ENCODE results near the gene TIMD4.
"Not testable (repeated sequence)": the region's sequence is repeated elsewhere in the genome, so short reads cannot be mapped to it uniquely, and the experiment has no call there.

The TIMD4 gene

DNA sequence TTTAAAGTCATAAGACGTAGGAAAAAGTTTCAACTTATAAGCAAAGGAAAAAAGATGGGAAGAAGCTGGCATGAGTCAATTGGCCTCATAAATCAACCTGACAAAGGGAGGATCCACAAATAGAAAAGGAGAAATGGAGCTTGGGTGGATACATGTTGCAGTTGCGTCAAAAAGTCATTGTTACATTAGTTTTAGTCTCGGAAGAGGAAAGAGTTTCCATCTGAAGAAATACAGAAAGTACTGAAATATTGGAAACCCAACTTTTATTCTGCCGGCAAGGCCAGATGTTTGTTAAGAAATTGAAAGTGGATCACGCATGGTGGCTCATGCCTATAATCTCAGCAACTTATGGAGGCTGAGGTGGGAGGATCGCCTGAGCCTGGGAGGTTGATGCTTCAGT, 11.3 kb upstream of the TIMD4 start:
- DNase-seq (ENCODE audit: low spot score): no peak
- TF ChIP-seq, protein P1, sequence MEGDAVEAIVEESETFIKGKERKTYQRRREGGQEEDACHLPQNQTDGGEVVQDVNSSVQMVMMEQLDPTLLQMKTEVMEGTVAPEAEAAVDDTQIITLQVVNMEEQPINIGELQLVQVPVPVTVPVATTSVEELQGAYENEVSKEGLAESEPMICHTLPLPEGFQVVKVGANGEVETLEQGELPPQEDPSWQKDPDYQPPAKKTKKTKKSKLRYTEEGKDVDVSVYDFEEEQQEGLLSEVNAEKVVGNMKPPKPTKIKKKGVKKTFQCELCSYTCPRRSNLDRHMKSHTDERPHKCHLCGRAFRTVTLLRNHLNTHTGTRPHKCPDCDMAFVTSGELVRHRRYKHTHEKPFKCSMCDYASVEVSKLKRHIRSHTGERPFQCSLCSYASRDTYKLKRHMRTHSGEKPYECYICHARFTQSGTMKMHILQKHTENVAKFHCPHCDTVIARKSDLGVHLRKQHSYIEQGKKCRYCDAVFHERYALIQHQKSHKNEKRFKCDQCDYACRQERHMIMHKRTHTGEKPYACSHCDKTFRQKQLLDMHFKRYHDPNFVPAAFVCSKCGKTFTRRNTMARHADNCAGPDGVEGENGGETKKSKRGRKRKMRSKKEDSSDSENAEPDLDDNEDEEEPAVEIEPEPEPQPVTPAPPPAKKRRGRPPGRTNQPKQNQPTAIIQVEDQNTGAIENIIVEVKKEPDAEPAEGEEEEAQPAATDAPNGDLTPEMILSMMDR (IDR thresholded peaks at IDR 0.05; ENCODE audit: borderline replicate concordance, control extremely low read depth, extremely low read depth, insufficient read depth, missing control alignments): no peak
- in situ Hi-C loops (cut with MboI; ENCODE audit: low sequenced_read_pairs, unreplicated experiment): no loop called here

GRCh38 chr5:156971848-156972525, 9.0 kb upstream of the TIMD4 start:
- DNase-seq (ENCODE audit: low spot score): no peak
- in situ Hi-C loops (cut with MboI; ENCODE audit: low sequenced_read_pairs, unreplicated experiment): no loop called here

GRCh38 chr5:156971415-156971814, 8.4 kb upstream of the TIMD4 start:
- no peak for DNase-seq (ENCODE audit: low spot score)
- in situ Hi-C loops (cut with MboI; ENCODE audit: low sequenced_read_pairs, unreplicated experiment): no loop called here

More at GRCh38 chr5:156971848-156972525, 9.0 kb upstream of the TIMD4 start:
- TF ChIP-seq, protein P1 (IDR thresholded peaks at IDR 0.05; ENCODE audit: borderline replicate concordance, control extremely low read depth, extremely low read depth, insufficient read depth, missing control alignments): no peak

GRCh38 chr5:156967386-156967785, 4.4 kb upstream of the TIMD4 start:
- in situ Hi-C loops (cut with MboI; ENCODE audit: low sequenced_read_pairs, unreplicated experiment); DNase-seq (ENCODE audit: low spot score): not testable (repeated sequence)

More at GRCh38 chr5:156971415-156971814, 8.4 kb upstream of the TIMD4 start:
- TF ChIP-seq, protein P1 (IDR thresholded peaks at IDR 0.05; ENCODE audit: borderline replicate concordance, control extremely low read depth, extremely low read depth, insufficient read depth, missing control alignments): no peak

DNA sequence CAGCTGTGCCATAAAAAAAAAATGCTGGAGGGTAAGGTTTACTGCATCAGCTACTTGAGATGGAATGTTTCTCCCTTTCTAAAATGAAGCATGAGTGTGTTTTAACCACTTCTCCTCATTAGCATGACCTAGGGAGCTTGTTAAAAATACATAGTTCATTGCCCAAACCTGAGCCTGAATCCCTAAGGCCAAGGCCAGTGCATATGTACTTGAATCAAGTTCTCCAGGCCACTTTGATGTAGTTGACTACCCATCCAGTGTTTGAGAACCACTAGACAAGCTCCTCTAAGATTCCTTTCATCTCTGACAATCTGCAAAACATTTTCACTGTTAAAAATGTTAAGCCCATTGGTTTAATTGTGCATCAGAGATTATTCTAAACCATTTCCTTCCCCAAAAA, 6.7 kb downstream of the TIMD4 start:
- no peak for DNase-seq (ENCODE audit: low spot score)
- TF ChIP-seq, protein P1 (IDR thresholded peaks at IDR 0.05; ENCODE audit: borderline replicate concordance, control extremely low read depth, extremely low read depth, insufficient read depth, missing control alignments): no peak
- in situ Hi-C loops (cut with MboI; ENCODE audit: low sequenced_read_pairs, unreplicated experiment): no loop called here

DNA sequence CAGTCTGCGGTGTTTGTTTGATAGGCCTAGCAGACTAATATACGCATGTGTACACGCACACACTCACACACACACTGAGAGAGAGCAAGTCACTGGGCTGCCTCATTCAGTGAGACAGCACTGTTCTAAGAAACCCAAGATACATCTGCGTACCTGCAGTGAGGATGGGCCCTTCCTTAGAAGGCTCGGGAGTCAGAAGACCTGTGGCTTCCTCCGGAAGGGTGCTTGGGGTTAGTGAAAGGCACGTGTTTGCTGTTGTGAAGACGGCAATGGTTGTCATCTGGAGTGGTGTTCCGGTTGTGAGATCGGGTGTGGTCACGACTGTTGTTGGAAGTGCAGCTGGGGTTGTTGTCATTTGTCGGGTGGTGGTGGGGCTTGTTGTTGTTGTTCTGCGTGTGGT, 11.7 kb downstream of the TIMD4 start:
- in situ Hi-C loops (cut with MboI; ENCODE audit: low sequenced_read_pairs, unreplicated experiment): no loop called here

GRCh38 chr5:156950716-156951115, 12.3 kb downstream of the TIMD4 start:
- TF ChIP-seq, protein P1 (IDR thresholded peaks at IDR 0.05; ENCODE audit: borderline replicate concordance, control extremely low read depth, extremely low read depth, insufficient read depth, missing control alignments): no peak
- in situ Hi-C loops (cut with MboI; ENCODE audit: low sequenced_read_pairs, unreplicated experiment): no loop called here
- DNase-seq (ENCODE audit: low spot score): no peak

More for the DNA sequence above, 11.7 kb downstream of the TIMD4 start:
- DNase-seq (ENCODE audit: low spot score): no peak
- TF ChIP-seq, protein P1 (IDR thresholded peaks at IDR 0.05; ENCODE audit: borderline replicate concordance, control extremely low read depth, extremely low read depth, insufficient read depth, missing control alignments): no peak
